T-helper 1 cell treated with Interleukin-12 subunit alpha and Interleukin-12 subunit beta and Interleukin-4 antibody, amounts not matched to agents 30 ng/mL and 1 ng/mL, for 36 hours (primary cell): ENCODE data around the gene SMCO2. TPM values are rescaled to one million over a fixed set of nuclear protein-coding genes. Genes with fewer than 3 reads are reported as not detected.

ENCODE experiments used
- intact Hi-C: fragments of 100-400 bp; cut with micrococcal nuclease; formaldehyde crosslinking; loops from one replicate; pipeline ENCODE4 v1.15.1; 2024
- total RNA-seq: library from RNA; stranded (reverse); gene quantifications from 2 replicates; pipeline ENCODE4 v1.2.3, GENCODE V29; 2022

SMCO2 gene
- 1.4 and 1.8 TPM in 2 replicates for total RNA-seq

GRCh38 chr12:27446436-27446835 lies at the start of gene SMCO2:
Gene SMCO2 (plus strand): TSS chr12:27446736. CDS start chr12:27470632, 23,896 bp downstream.
- intact Hi-C loops, result no loop called here

- intact Hi-C loops, result no loop called here
Measured at GRCh38 chr12:27398466-27398865, 48.1 kb upstream of the SMCO2 start.

GRCh38 chr12:27399074-27399473 lies 47.5 kb upstream of the SMCO2 start:
- intact Hi-C loops, result no loop called here

GRCh38 chr12:27400856-27401354 lies 45.6 kb upstream of the SMCO2 start:
- intact Hi-C loops, result no loop called here

- intact Hi-C loops, result no loop called here
Measured at GRCh38 chr12:27412047-27412446, 34.5 kb upstream of the SMCO2 start.

- intact Hi-C loops, result no loop called here
Measured at GRCh38 chr12:27422697-27423096, 23.8 kb upstream of the SMCO2 start.

- intact Hi-C loops, result loop anchor here (1.0 kb wide), 3 partner anchors 211 to 279 kb away; no protein-coding TSS in a partner anchor
Measured at GRCh38 chr12:27424631-27425230, 21.8 kb upstream of the SMCO2 start.

GRCh38 chr12:27425306-27425705 lies 21.2 kb upstream of the SMCO2 start:
- intact Hi-C loops, result no loop called here

- intact Hi-C loops, result no loop called here
Measured at GRCh38 chr12:27426743-27427487, 19.6 kb upstream of the SMCO2 start.

GRCh38 chr12:27427824-27428223 lies 18.7 kb upstream of the SMCO2 start:
- intact Hi-C loops, result no loop called here

GRCh38 chr12:27428466-27428865 lies 18.1 kb upstream of the SMCO2 start:
- intact Hi-C loops, result no loop called here

- intact Hi-C loops, result no loop called here
Measured at GRCh38 chr12:27429606-27430005, 16.9 kb upstream of the SMCO2 start.

GRCh38 chr12:27431185-27431584 lies 15.4 kb upstream of the SMCO2 start:
- intact Hi-C loops, result no loop called here

- intact Hi-C loops, result loop anchor here (1.0 to 5.0 kb wide), 6 partner anchors 37 to 268 kb away; partner anchors contain the start of gene PPFIBP1
Measured at GRCh38 chr12:27434673-27435565, 11.6 kb upstream of the SMCO2 start.

- intact Hi-C loops, result loop anchor here (5.0 kb wide), 1 partner anchor 36 kb away; no protein-coding TSS in a partner anchor
Measured at GRCh38 chr12:27436029-27436428, 10.5 kb upstream of the SMCO2 start.

GRCh38 chr12:27436768-27437167 lies 9.8 kb upstream of the SMCO2 start:
- intact Hi-C loops, result loop anchor here (1.0 to 5.0 kb wide), 2 partner anchors 24 to 36 kb away; no protein-coding TSS in a partner anchor

GRCh38 chr12:27437839-27438238 lies 8.7 kb upstream of the SMCO2 start:
- intact Hi-C loops, result loop anchor here (1.0 to 5.0 kb wide), 2 partner anchors 22 to 34 kb away; no protein-coding TSS in a partner anchor

- intact Hi-C loops, result no loop called here
Measured at GRCh38 chr12:27447761-27448160, 1.2 kb downstream of the SMCO2 start.

GRCh38 chr12:27449026-27449425 lies 2.5 kb downstream of the SMCO2 start:
- intact Hi-C loops, result no loop called here

- intact Hi-C loops, result no loop called here
Measured at GRCh38 chr12:27449893-27450534, 3.5 kb downstream of the SMCO2 start.
